HG02938 (cell line): Measurements from ENCODE around the gene CENATAC.
A peak's percentile ranks its signal among the peaks of the same experiment; 100 is the strongest.
"Not testable (repeated sequence)": the region's sequence is repeated elsewhere in the genome, so short reads cannot be mapped to it uniquely, and the experiment has no call there.

Experiments used
- ATAC-seq: cut with Tn5 transposase; IDR thresholded peaks from one replicate; pipeline ENCODE4 v1.9.1; 2021; ENCODE audit warnings: mild to moderate bottlenecking, moderate library complexity; ENCODE audit not compliant: unreplicated experiment

The CENATAC gene

DNA sequence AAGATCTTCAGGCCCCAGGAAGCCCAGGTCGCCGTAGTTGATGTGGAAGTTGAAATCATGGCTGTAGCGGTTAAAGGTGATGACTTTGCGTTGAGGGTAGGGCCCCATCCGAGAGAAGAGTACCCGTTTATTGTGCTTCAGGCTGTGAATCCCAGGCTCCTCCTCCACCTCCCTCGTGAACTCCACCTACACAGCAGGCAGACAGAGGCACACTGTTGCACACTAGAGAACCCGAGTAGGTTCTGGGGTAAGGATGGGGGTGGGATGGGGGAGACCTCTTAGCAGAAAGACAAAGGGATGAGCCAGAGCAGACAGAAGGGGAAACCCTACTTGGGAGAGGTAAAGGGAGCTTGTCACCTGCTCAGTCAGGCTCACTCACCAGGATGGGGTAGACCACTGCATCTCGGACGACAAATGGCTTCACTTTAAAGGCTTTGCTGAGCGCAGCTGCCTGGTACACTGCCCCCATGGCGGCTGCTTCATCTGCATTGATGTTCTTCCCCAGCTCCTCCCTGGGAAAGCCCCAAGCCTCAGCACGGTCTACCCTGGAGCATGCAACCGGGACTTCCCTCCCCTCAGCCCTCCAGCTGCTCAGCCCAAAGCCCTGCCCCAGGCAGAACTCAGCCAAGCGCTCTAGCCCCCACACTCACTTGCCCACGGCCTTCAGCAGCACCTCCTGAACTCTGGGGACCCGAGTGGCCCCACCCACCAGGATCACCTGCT, 53.7 kb downstream of the CENATAC start:
- ATAC-seq, result no peak

DNA sequence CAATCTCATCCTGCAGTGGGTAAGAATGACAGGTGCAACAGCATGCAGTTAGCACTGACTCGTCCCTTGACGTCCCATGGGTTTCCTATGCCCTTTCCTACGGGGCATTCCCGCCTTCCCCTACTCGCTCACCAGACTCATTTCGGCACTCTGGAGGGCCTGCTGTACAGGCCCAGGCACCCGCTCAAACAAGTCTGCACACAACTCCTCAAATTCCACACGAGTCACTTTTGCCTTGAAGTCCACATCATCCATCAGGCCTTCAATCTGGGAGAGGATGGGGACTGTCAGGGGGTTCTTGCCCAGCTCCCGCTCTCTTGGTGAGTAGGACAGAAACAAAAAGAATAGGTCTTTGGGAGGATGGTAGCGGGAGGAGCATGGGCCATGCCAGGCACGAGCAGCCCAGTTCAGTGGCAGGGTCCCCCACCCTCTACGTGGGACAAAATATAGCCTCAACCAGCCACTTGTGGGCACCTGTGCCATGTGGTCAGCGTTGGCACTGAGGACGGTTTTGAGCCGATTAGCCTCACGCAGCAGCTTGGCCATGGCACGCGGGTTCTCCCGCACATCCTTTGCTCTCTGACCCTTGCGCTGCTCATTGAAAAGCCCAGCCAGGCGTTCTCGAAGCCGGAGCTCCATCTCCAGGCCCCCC, 54.4 kb downstream of the CENATAC start:
- no peak for ATAC-seq

GRCh38 chr11:119054418-119054817, 56.5 kb downstream of the CENATAC start:
- ATAC-seq, result no peak

DNA sequence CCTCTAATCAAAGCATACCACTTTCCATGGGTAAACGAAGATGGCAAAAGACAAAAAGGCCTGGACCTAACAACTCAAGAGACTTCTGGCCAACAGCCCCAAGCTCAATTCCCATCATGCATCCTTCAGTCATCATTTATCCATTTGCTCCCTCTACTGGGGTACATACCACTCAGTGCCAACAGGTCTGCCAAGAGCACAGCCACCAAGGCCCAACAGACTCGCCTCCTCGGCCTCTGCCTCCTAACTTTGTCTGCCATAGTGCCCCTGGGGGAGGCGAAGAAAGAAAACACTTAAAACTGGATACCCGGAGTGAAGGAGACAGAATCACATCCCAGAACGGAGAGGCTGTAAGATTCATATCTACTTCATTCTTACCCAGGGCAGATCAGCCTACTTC, 58.0 kb downstream of the CENATAC start:
- ATAC-seq, result no peak

GRCh38 chr11:119056421-119056999, 58.6 kb downstream of the CENATAC start:
- peak; percentile 11 for ATAC-seq

- peak; percentile 84 for ATAC-seq
Measured at GRCh38 chr11:119057000-119057769, 59.2 kb downstream of the CENATAC start, which contains the start of gene HYOU1. TSS of gene HYOU1 (minus strand) at chr11:119057205. CDS start at chr11:119056160, 1,045 bp downstream.

DNA sequence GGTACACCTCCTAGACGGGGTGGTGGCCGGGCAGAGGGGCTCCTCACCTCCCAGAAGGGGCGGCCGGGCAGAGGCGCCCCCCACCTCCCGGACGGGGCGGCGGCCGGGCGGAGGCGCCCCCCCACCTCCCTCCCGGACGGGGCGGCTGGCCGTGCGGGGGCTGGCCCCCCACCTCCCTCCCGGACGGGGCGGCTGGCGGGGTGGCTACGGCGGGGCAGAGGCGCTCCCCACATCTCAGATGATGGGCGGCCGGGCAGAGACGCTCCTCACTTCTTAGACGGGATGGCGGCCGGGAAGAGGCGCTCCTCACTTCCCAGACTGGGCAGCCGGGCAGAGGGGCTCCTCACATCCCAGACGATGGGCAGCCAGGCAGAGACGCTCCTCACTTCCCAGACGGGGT, 61.2 kb downstream of the CENATAC start:
- not testable (repeated sequence) for ATAC-seq

- no peak for ATAC-seq
Measured at GRCh38 chr11:119061256-119061655, 63.3 kb downstream of the CENATAC start.

GRCh38 chr11:119062779-119063178, 64.8 kb downstream of the CENATAC start:
- ATAC-seq, result no peak

- ATAC-seq, result no peak
Measured at GRCh38 chr11:119065369-119065768, 67.4 kb downstream of the CENATAC start.
